PC-3 (cell line): Measurements from ENCODE around the gene SPATS2. TPM values are rescaled to one million over a fixed set of nuclear protein-coding genes. Genes with fewer than 3 reads are reported as not detected.

Experiments used
- ATAC-seq: fragments of 200-7000 bp; cut with Tn5 transposase; 2 replicates; pipeline ENCODE4 v1.9.1; 2020; ENCODE audit warnings: mild to moderate bottlenecking, moderate library complexity
- BruUV-seq: library from RNA; stranded (reverse); fragments of 400-500 nt; replicated peaks from 2 replicates; lab custom pipeline; 2021; lab: Mats Ljungman, UMichigan
- CTCF ChIA-PET: fragments of 300-600 bp; sonication (Branson Sonifier 250); formaldehyde crosslinking; loops from one replicate; lab custom pipeline; 2022; ENCODE audit warnings: antibody characterized with exemption; lab: Charles Lee
- POLR2A ChIA-PET: fragments of 300-600 bp; sonication (Branson Sonifier 250); formaldehyde crosslinking; loops from one replicate; lab custom pipeline; 2022; ENCODE audit warnings: antibody characterized with exemption; ENCODE audit not compliant: unreplicated experiment; lab: Charles Lee
- DNase-seq: peaks from one replicate; pipeline ENCODE4 v3.0.0-alpha.2; 2015
- H2AFZ ChIP-seq: fragments of 300-600 bp; sonication (generic); 2 replicates; pipeline ENCODE4 v1.6.0; 2016; ENCODE audit warnings: antibody characterized with exemption, low read length
- H3F3A ChIP-seq: fragments of 300-600 bp; sonication (generic); one replicate; pipeline ENCODE4 v1.6.0; 2017; ENCODE audit warnings: antibody characterized with exemption, low read length, control low read depth, mild to moderate bottlenecking; ENCODE audit not compliant: unreplicated experiment
- H3K27ac ChIP-seq: fragments of 300-600 bp; sonication (generic); 2 replicates; pipeline ENCODE4 v1.5.1; 2016; ENCODE audit warnings: mild to moderate bottlenecking, low read length
- H3K27me3 ChIP-seq: fragments of 300-600 bp; sonication (generic); 2 replicates; pipeline ENCODE4 v1.6.1; 2016; ENCODE audit warnings: low read length, mixed read lengths
- H3K36me3 ChIP-seq: fragments of 300-600 bp; sonication (generic); 2 replicates; pipeline ENCODE4 v1.6.1; 2016; ENCODE audit warnings: low read depth, mixed run types, low read length, mixed read lengths
- H3K4me1 ChIP-seq: fragments of 300-600 bp; sonication (generic); 2 replicates; pipeline ENCODE4 v1.5.1; 2016; ENCODE audit warnings: low read length; ENCODE audit not compliant: insufficient read depth
- H3K4me2 ChIP-seq: fragments of 300-600 bp; sonication (generic); 2 replicates; pipeline ENCODE4 v1.6.0; 2016; ENCODE audit warnings: low read length
- H3K4me3 ChIP-seq: fragments of 300-600 bp; sonication (generic); 2 replicates; pipeline ENCODE4 v1.5.1; 2016; ENCODE audit warnings: mild to moderate bottlenecking, low read length, mixed read lengths
- H3K79me2 ChIP-seq: fragments of 300-600 bp; sonication (generic); 2 replicates; pipeline ENCODE4 v1.6.1; 2017; ENCODE audit warnings: low read length, mixed read lengths
- H3K9ac ChIP-seq: fragments of 300-600 bp; sonication (generic); 2 replicates; pipeline ENCODE4 v1.6.0; 2016; ENCODE audit warnings: mild to moderate bottlenecking, low read length
- H3K9me2 ChIP-seq: fragments of 300-600 bp; sonication (generic); replicated peaks from 2 replicates; pipeline ENCODE4 v1.6.1; 2016; ENCODE audit warnings: mixed run types, low read length, mixed read lengths
- H3K9me3 ChIP-seq: fragments of 300-600 bp; sonication (generic); 2 replicates; pipeline ENCODE4 v1.6.1; 2016; ENCODE audit warnings: low read length, mixed read lengths
- H4K20me1 ChIP-seq: fragments of 300-600 bp; sonication (generic); 2 replicates; pipeline ENCODE4 v1.6.1; 2016; ENCODE audit warnings: low read length, mixed read lengths
- CTCF ChIP-seq: fragments of 300-600 bp; sonication (generic); conservative IDR thresholded peaks from 2 replicates; pipeline ENCODE4 v1.5.1; 2017; ENCODE audit warnings: antibody characterized with exemption, low read depth, mild to moderate bottlenecking, low read length
- EZH2 ChIP-seq: fragments of 300-600 bp; sonication (generic); IDR thresholded peaks from one replicate; pipeline ENCODE4 v1.6.1; 2017; ENCODE audit warnings: antibody characterized with exemption, mild to moderate bottlenecking, low read length; ENCODE audit not compliant: unreplicated experiment
- EZH2phosphoT487 ChIP-seq: fragments of 300-600 bp; sonication (generic); IDR thresholded peaks from 2 replicates; pipeline ENCODE4 v1.6.1; 2018; ENCODE audit warnings: mild to moderate bottlenecking, antibody characterized with exemption, low read length, borderline replicate concordance
- intact Hi-C: fragments of 100-400 bp; cut with micrococcal nuclease; formaldehyde crosslinking; loops from 2 replicates; pipeline ENCODE4 v1.9.0; 2023
- total RNA-seq: library from RNA; depleted of rRNA; stranded (reverse); fragments of >200 nt; gene quantifications from 2 replicates; pipeline ENCODE4 v1.2.3, GENCODE V29; 2014

SPATS2 gene
- total RNA-seq, 1 experiment from 2014 or later, result 27.0 TPM

GRCh38 chr12:49330032-49330619, 37.1 kb upstream of the SPATS2 start:
- no peak overlapping the region for H3K27ac ChIP-seq
- H3K4me1 ChIP-seq, result no peaks in the 10 kb centered on the region
- peaks cover 28% of the 10 kb centered on the region for H3K36me3 ChIP-seq
- no peaks in the 10 kb centered on the region for H3K9me2 ChIP-seq
- H3F3A ChIP-seq, result no peaks in the 10 kb centered on the region
- ATAC-seq (no peak), DNase-seq (no peak)
- BruUV-seq, result TSS peak; percentile 5
- intact Hi-C loops, result no loop called here
- H3K27me3 ChIP-seq, result no peaks in the 10 kb centered on the region
- no peak overlapping the region for H3K4me2 ChIP-seq
- ChIA-PET CTCF (no interaction called here), POLR2A (no interaction called here)
- 0 out of 2 replicates have a peak, but pooled peaks cover 4% of the 10 kb centered on the region for H3K79me2 ChIP-seq
- TF ChIP-seq CTCF (no peak), EZH2 (no peak), EZH2phosphoT487 (no peak)
- H3K4me3 ChIP-seq, result no peak overlapping the region
- no peaks in the 10 kb centered on the region for H4K20me1 ChIP-seq
- H3K9me3 ChIP-seq, result no peaks in the 10 kb centered on the region
- no peak overlapping the region for H2AFZ ChIP-seq
- no peak overlapping the region for H3K9ac ChIP-seq

GRCh38 chr12:49330631-49331379, 36.5 kb upstream of the SPATS2 start:
- ATAC-seq (no peak; the same call in 1 of the 2 replicates), DNase-seq (no peak)
- Histone ChIP-seq H3K79me2 (0 out of 2 replicates have a peak, but pooled peaks cover 4% of the 10 kb centered on the region), H3K27ac (no peak overlapping the region), H3K27me3 (no peaks in the 10 kb centered on the region), H3K4me3 (no peak overlapping the region), H3K4me1 (no peaks in the 10 kb centered on the region), H3K9ac (no peak overlapping the region), H3K36me3 (peaks cover 22% of the 10 kb centered on the region), H3K4me2 (no peak overlapping the region), H3K9me2 (no peaks in the 10 kb centered on the region), H2AFZ (no peak overlapping the region), H3K9me3 (no peaks in the 10 kb centered on the region), H3F3A (no peaks in the 10 kb centered on the region), H4K20me1 (no peaks in the 10 kb centered on the region)
- ChIA-PET POLR2A (interaction anchor here (0.6 to 1.0 kb wide), 2 partner anchors 8 to 48 kb away, joined by 3 to 5 read pairs; partner anchors contain the start of gene TROAP), CTCF (interaction anchor here (0.6 to 2.0 kb wide), 12 partner anchors 8 to 250 kb away, joined by 3 to 23 read pairs (median 8); partner anchors contain the start of genes DNAJC22, SPATS2 and TROAP)
- TF ChIP-seq EZH2 (no peak), CTCF (no peak), EZH2phosphoT487 (no peak)
- BruUV-seq, result no TSS peak
- intact Hi-C loops, result loop anchor here (1.0 kb wide), 2 partner anchors 183 to 222 kb away; no protein-coding TSS in a partner anchor
